WTC11 (cell line): ENCODE measurements around the gene APCDD1. TPM values are rescaled to one million over a fixed set of nuclear protein-coding genes. Genes with fewer than 3 reads are reported as not detected.
"Not testable (repeated sequence)": the region's sequence is repeated elsewhere in the genome, so short reads cannot be mapped to it uniquely, and the experiment has no call there.

Experiments used
- ATAC-seq: fragments of 200-7000 bp; cut with Tn5 transposase; 2 replicates; pipeline ENCODE4 v1.10.0; 2021; ENCODE audit warnings: mild to moderate bottlenecking, moderate library complexity
- CTCF ChIA-PET: fragments of 300-600 bp; sonication (Branson Sonifier 250); formaldehyde crosslinking; loops from one replicate; lab custom pipeline; 2021; ENCODE audit warnings: antibody characterized with exemption; lab: Charles Lee
- POLR2A ChIA-PET: fragments of 350-600 bp; sonication (Branson Sonifier 250); formaldehyde crosslinking; loops from one replicate; lab custom pipeline; 2021; ENCODE audit warnings: antibody characterized with exemption; lab: Charles Lee
- DNase-seq: peaks from one replicate; pipeline ENCODE4 v3.0.0; 2021; ENCODE audit warnings: low spot score
- H3K27ac Mint-ChIP-seq: 2 replicates; pipeline ENCODE4 v1.8.0; 2021; ENCODE audit warnings: mixed read lengths
- H3K27me3 Mint-ChIP-seq: 2 replicates; pipeline ENCODE4 v1.8.0; 2021; ENCODE audit warnings: low read depth, mild to moderate bottlenecking, moderate library complexity, mixed read lengths
- H3K36me3 Mint-ChIP-seq: 2 replicates; pipeline ENCODE4 v1.8.0; 2021; ENCODE audit warnings: mixed read lengths
- H3K4me1 Mint-ChIP-seq: 2 replicates; pipeline ENCODE4 v1.8.0; 2022; ENCODE audit warnings: mixed read lengths
- H3K4me3 Mint-ChIP-seq: 2 replicates; pipeline ENCODE4 v1.8.0; 2021; ENCODE audit warnings: mild to moderate bottlenecking, moderate library complexity, mixed read lengths
- H3K9me3 Mint-ChIP-seq: 2 replicates; pipeline ENCODE4 v1.8.0; 2021; ENCODE audit warnings: mixed read lengths
- CBFB ChIP-seq: sonication (generic); formaldehyde crosslinking; IDR thresholded peaks from 2 replicates; pipeline ENCODE4 v1.8.1; 2022; ENCODE audit warnings: mild to moderate bottlenecking, low read depth, missing genetic modification reagents
- FOXJ3 ChIP-seq: sonication (generic); formaldehyde crosslinking; IDR thresholded peaks from 2 replicates; pipeline ENCODE4 v1.9.0; 2021; ENCODE audit warnings: missing genetic modification reagents, mild to moderate bottlenecking, borderline replicate concordance
- FOXP4 ChIP-seq: sonication (generic); formaldehyde crosslinking; IDR thresholded peaks from 2 replicates; pipeline ENCODE4 v1.8.0; 2022; ENCODE audit warnings: mild to moderate bottlenecking, missing genetic modification reagents
- GRHL2 ChIP-seq: fragments of 250-450 bp; sonication (Bioruptor Pico); IDR thresholded peaks from 2 replicates; pipeline ENCODE4 v1.8.0; 2022; ENCODE audit warnings: mild to moderate bottlenecking, moderate library complexity; ENCODE audit not compliant: insufficient replicate concordance, severe bottlenecking
- NFATC4 ChIP-seq: fragments of 250-450 bp; sonication (Bioruptor Pico); IDR thresholded peaks from 2 replicates; pipeline ENCODE4 v1.9.0; 2021; ENCODE audit warnings: mild to moderate bottlenecking
- NR2C2 ChIP-seq: sonication (generic); formaldehyde crosslinking; IDR thresholded peaks from 2 replicates; pipeline ENCODE4 v1.8.0; 2022; ENCODE audit warnings: mild to moderate bottlenecking, missing genetic modification reagents
- OVOL2 ChIP-seq: fragments of 250-450 bp; sonication (Bioruptor Pico); IDR thresholded peaks from 2 replicates; pipeline ENCODE4 v1.9.0; 2021; ENCODE audit warnings: mild to moderate bottlenecking, borderline replicate concordance
- SOX15 ChIP-seq: fragments of 250-450 bp; sonication (Bioruptor Pico); IDR thresholded peaks from 2 replicates; pipeline ENCODE4 v1.9.0; 2021; ENCODE audit warnings: mild to moderate bottlenecking
- TP53 ChIP-seq: sonication (generic); formaldehyde crosslinking; IDR thresholded peaks from 2 replicates; pipeline ENCODE4 v1.8.1; 2023; ENCODE audit warnings: mild to moderate bottlenecking, missing genetic modification reagents
- ZNF263 ChIP-seq: sonication (generic); formaldehyde crosslinking; IDR thresholded peaks from 2 replicates; pipeline ENCODE4 v1.8.1; 2022; ENCODE audit warnings: low read depth, mild to moderate bottlenecking, moderate library complexity, missing genetic modification reagents
- ZNF396 ChIP-seq: fragments of 250-450 bp; sonication (Bioruptor Pico); IDR thresholded peaks from 2 replicates; pipeline ENCODE4 v1.8.0; 2021; ENCODE audit warnings: mild to moderate bottlenecking, moderate library complexity, borderline replicate concordance
- ZNF512 ChIP-seq: sonication (generic); formaldehyde crosslinking; IDR thresholded peaks from 2 replicates; pipeline ENCODE4 v1.8.1; 2022; ENCODE audit warnings: missing genetic modification reagents, borderline replicate concordance
- total RNA-seq: library from RNA; stranded (reverse); gene quantifications from 3 replicates; pipeline ENCODE4 v1.2.3, GENCODE V29; 2021
- TF ChIP-seq, protein P1 (sequence below): sonication (generic); formaldehyde crosslinking; IDR thresholded peaks from 2 replicates; pipeline ENCODE4 v1.8.1; 2023; ENCODE audit warnings: mild to moderate bottlenecking, missing genetic modification reagents, moderate library complexity
- TF ChIP-seq, protein P2 (sequence below): fragments of 250-450 bp; sonication (Bioruptor Pico); IDR thresholded peaks from 2 replicates; pipeline ENCODE4 v1.8.0; 2021; ENCODE audit warnings: mild to moderate bottlenecking
- TF ChIP-seq, protein P3 (sequence below): sonication (generic); formaldehyde crosslinking; IDR thresholded peaks from 2 replicates; pipeline ENCODE4 v1.8.1; 2022; ENCODE audit warnings: low read depth, mild to moderate bottlenecking, moderate library complexity, missing genetic modification reagents, borderline replicate concordance
- TF ChIP-seq, protein P4 (sequence below): sonication (generic); formaldehyde crosslinking; IDR thresholded peaks from 2 replicates; pipeline ENCODE4 v1.8.0; 2023; ENCODE audit warnings: missing genetic modification reagents, mild to moderate bottlenecking, borderline replicate concordance

The APCDD1 gene
- total RNA-seq, 1 experiment from 2014 or later: 7.1 TPM

GRCh38 chr18:10463741-10464140, 9.3 kb downstream of the APCDD1 start:
- TF ChIP-seq FOXP4 (no peak), TP53 (no peak), ZNF263 (CRISPR knock-in tag) (no peak), FOXJ3 (CRISPR knock-in tag) (no peak), NR2C2 (no peak), ZNF512 (no peak), NFATC4 (CRISPR knock-in tag) (no peak), SOX15 (no peak), ZNF396 (CRISPR knock-in tag) (no peak), CBFB (CRISPR knock-in tag) (no peak), GRHL2 (no peak), OVOL2 (CRISPR knock-in tag) (no peak)
- TF ChIP-seq, protein P1, sequence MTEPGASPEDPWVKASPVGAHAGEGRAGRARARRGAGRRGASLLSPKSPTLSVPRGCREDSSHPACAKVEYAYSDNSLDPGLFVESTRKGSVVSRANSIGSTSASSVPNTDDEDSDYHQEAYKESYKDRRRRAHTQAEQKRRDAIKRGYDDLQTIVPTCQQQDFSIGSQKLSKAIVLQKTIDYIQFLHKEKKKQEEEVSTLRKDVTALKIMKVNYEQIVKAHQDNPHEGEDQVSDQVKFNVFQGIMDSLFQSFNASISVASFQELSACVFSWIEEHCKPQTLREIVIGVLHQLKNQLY (CRISPR knock-in tag): no peak
- TF ChIP-seq, protein P2, sequence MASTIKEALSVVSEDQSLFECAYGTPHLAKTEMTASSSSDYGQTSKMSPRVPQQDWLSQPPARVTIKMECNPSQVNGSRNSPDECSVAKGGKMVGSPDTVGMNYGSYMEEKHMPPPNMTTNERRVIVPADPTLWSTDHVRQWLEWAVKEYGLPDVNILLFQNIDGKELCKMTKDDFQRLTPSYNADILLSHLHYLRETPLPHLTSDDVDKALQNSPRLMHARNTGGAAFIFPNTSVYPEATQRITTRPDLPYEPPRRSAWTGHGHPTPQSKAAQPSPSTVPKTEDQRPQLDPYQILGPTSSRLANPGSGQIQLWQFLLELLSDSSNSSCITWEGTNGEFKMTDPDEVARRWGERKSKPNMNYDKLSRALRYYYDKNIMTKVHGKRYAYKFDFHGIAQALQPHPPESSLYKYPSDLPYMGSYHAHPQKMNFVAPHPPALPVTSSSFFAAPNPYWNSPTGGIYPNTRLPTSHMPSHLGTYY (CRISPR knock-in tag): no peak
- TF ChIP-seq, protein P3, sequence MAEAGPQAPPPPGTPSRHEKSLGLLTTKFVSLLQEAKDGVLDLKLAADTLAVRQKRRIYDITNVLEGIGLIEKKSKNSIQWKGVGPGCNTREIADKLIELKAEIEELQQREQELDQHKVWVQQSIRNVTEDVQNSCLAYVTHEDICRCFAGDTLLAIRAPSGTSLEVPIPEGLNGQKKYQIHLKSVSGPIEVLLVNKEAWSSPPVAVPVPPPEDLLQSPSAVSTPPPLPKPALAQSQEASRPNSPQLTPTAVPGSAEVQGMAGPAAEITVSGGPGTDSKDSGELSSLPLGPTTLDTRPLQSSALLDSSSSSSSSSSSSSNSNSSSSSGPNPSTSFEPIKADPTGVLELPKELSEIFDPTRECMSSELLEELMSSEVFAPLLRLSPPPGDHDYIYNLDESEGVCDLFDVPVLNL (CRISPR knock-in tag): no peak
- TF ChIP-seq, protein P4, sequence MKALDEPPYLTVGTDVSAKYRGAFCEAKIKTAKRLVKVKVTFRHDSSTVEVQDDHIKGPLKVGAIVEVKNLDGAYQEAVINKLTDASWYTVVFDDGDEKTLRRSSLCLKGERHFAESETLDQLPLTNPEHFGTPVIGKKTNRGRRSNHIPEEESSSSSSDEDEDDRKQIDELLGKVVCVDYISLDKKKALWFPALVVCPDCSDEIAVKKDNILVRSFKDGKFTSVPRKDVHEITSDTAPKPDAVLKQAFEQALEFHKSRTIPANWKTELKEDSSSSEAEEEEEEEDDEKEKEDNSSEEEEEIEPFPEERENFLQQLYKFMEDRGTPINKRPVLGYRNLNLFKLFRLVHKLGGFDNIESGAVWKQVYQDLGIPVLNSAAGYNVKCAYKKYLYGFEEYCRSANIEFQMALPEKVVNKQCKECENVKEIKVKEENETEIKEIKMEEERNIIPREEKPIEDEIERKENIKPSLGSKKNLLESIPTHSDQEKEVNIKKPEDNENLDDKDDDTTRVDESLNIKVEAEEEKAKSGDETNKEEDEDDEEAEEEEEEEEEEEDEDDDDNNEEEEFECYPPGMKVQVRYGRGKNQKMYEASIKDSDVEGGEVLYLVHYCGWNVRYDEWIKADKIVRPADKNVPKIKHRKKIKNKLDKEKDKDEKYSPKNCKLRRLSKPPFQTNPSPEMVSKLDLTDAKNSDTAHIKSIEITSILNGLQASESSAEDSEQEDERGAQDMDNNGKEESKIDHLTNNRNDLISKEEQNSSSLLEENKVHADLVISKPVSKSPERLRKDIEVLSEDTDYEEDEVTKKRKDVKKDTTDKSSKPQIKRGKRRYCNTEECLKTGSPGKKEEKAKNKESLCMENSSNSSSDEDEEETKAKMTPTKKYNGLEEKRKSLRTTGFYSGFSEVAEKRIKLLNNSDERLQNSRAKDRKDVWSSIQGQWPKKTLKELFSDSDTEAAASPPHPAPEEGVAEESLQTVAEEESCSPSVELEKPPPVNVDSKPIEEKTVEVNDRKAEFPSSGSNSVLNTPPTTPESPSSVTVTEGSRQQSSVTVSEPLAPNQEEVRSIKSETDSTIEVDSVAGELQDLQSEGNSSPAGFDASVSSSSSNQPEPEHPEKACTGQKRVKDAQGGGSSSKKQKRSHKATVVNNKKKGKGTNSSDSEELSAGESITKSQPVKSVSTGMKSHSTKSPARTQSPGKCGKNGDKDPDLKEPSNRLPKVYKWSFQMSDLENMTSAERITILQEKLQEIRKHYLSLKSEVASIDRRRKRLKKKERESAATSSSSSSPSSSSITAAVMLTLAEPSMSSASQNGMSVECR (CRISPR knock-in tag): no peak
- H3K36me3 Mint-ChIP-seq: peaks cover 5% of the 10 kb centered on the region; the same call in 1 of the 2 replicates
- no peak overlapping the region for H3K4me3 Mint-ChIP-seq
- no peak for ATAC-seq
- no peak overlapping the region for H3K27ac Mint-ChIP-seq
- H3K27me3 Mint-ChIP-seq: peaks cover 20% of the 10 kb centered on the region
- no peak for DNase-seq
- no peaks in the 10 kb centered on the region for H3K9me3 Mint-ChIP-seq
- ChIA-PET POLR2A (no interaction called here), CTCF (no interaction called here)
- H3K4me1 Mint-ChIP-seq: peaks cover 30% of the 10 kb centered on the region

GRCh38 chr18:10464161-10464648, 9.8 kb downstream of the APCDD1 start:
- CTCF ChIA-PET, H3K27ac Mint-ChIP-seq, ATAC-seq, H3K9me3 Mint-ChIP-seq, H3K4me3 Mint-ChIP-seq, DNase-seq, H3K36me3 Mint-ChIP-seq: not testable (repeated sequence)
- peaks cover 35% of the 10 kb centered on the region for H3K4me1 Mint-ChIP-seq
- H3K27me3 Mint-ChIP-seq: peaks cover 20% of the 10 kb centered on the region
- POLR2A ChIA-PET: interaction anchor here (0.6 kb wide), 1 partner anchor 135 kb away, joined by 4 read pairs; no protein-coding TSS in a partner anchor
